ENCODE results near the gene CDC5L. TPM values are rescaled to one million over a fixed set of nuclear protein-coding genes. Genes with fewer than 3 reads are reported as not detected.
A peak's percentile ranks its signal among the peaks of the same experiment; 100 is the strongest.

CDC5L gene
- total and polyA plus RNA-seq, 2 of the 13 experiments (the other 11 are each of a cell fraction or from before 2014, with no cell fraction given): 11.0 to 34.2 TPM

GRCh38 chr6:44363377-44363926 lies 24.1 kb upstream of the CDC5L start:
- WGBS (ENCODE audit: low lambda C conversion rate): 66% methylated on average over 3 of the region's 3 CpGs
- no TSS peak for BruUV-seq (replicated peaks)
- no peak for ATAC-seq
- Histone ChIP-seq H3K27me3 (ENCODE audit: control insufficient read depth in 1 of 2, insufficient read depth in 2 of 2, low read length in 2 of 2) (peaks cover 0 to 2% of the 10 kb centered on the region in 2 experiments; a peak in 2 of 5 replicates), H3K9ac (ENCODE audit: insufficient read depth, low read depth, low read length) (no peak overlapping the region), H3K79me2 (ENCODE audit: insufficient read depth, low read length) (no peaks in the 10 kb centered on the region), H3K4me1 (ENCODE audit: insufficient read depth, low read length) (peaks cover 8% of the 10 kb centered on the region), H4K20me1 (ENCODE audit: insufficient read depth, low read length) (no peaks in the 10 kb centered on the region), H2AFZ (ENCODE audit: low read length) (no peak overlapping the region), H3K9me3 (ENCODE audit: low read length) (no peaks in the 10 kb centered on the region), H3K4me2 (ENCODE audit: low read depth, low read length) (no peak overlapping the region), H3K4me3 (replicated peaks in 1 of 3; ENCODE audit: insufficient read depth in 1 of 3, low read depth in 2 of 3, low read length in 3 of 3) (no peak overlapping the region), H3K27ac (ENCODE audit: extremely low read length, insufficient read depth, low read length) (no peak overlapping the region), H3K36me3 (replicated peaks in 1 of 2; ENCODE audit: control insufficient read depth in 1 of 2, insufficient read depth in 2 of 2, low read length in 2 of 2) (no peaks in the 10 kb centered on the region)
- TF ChIP-seq ARID5B (CRISPR knock-in tag; IDR thresholded peaks at IDR 0.05) (no peak), U2AF2 (IDR thresholded peaks at IDR 0.05; ENCODE audit: low read depth, low read length) (0 out of 2 replicates have a peak, but pooled peaks have one; percentile 78), ZNF720 (CRISPR knock-in tag; IDR thresholded peaks at IDR 0.05) (no peak), HNRNPK (IDR thresholded peaks at IDR 0.05; ENCODE audit: low read depth, low read length, poor library complexity, severe bottlenecking) (peak; percentile 26), ZNF639 (CRISPR knock-in tag; conservative IDR thresholded peaks at IDR 0.05) (no peak)
- CTCF ChIA-PET (ENCODE audit: low intra/inter-chr PET ratio, low total read pairs): no interaction called here
- FAIRE-seq: no peak
- intact Hi-C loops (cut with micrococcal nuclease; ENCODE audit: unreplicated experiment) (no loop called here), in situ Hi-C loops (cut with HindIII; ENCODE audit: extremely low pct_ligation_motif_present, low pct_unique_long_range_greater_than_20kb) (no loop called here)
- POLR2A ChIA-PET: no interaction called here
- no peak for DNase-seq (ENCODE audit: low spot score)
